ENCODE data around the gene IL15RA. TPM values are rescaled to one million over a fixed set of nuclear protein-coding genes. Genes with fewer than 3 reads are reported as not detected.

The IL15RA gene
- total and polyA plus RNA-seq, 4 donors = 0.81 to 2.1 (median 0.87) TPM

- Histone ChIP-seq H3K36me3 (ENCODE audit: control insufficient read depth, insufficient read depth, low read length) (peaks cover 25% of the 10 kb centered on the region), H3K4me1 (ENCODE audit: control insufficient read depth, insufficient read depth, low read length) (no peaks in the 10 kb centered on the region), H3K9me3 (ENCODE audit: control insufficient read depth, insufficient read depth, low read length) (no peaks in the 10 kb centered on the region), H3K27ac (ENCODE audit: low read depth, low read length) (no peak overlapping the region), H3K27me3 (ENCODE audit: control insufficient read depth, insufficient read depth, low read length) (no peaks in the 10 kb centered on the region), H3K4me3 (ENCODE audit: low read depth, low read length) (no peak overlapping the region)
- WGBS (ENCODE audit: insufficient coverage) = 100% methylated on average over 1 of the region's 4 CpGs
- DNase-seq (ENCODE audit: low read depth in 4 of 6, low spot score in 6 of 6) = no peak
Measured at GRCh38 chr10:5904227-5904626, 73.1 kb downstream of the IL15RA start.

DNA sequence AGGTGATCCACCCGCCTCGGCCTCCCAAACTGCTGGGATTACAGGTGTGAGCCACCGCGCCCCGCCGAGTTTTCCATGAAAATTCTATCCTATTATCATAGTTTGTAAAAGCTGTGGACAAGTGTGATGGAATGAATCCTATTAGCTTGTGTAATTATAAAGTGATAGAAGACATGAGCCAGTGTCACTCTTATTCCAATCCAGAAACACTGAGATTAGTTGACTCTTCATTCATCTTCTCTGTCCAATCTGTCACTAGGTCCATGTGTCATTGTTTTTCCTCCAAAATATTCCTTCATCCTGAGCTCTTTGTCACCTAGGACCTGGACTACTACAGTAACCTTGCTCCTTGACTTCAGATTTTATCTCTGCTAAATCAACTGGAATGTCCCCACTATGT lies 73.8 kb downstream of the IL15RA start:
- 100% methylated on average over 1 of the region's 6 CpGs for WGBS (ENCODE audit: insufficient coverage)
- Histone ChIP-seq H3K9me3 (ENCODE audit: control insufficient read depth, insufficient read depth, low read length) (no peaks in the 10 kb centered on the region), H3K4me1 (ENCODE audit: control insufficient read depth, insufficient read depth, low read length) (no peaks in the 10 kb centered on the region), H3K4me3 (ENCODE audit: low read depth, low read length) (no peak overlapping the region), H3K27ac (ENCODE audit: low read depth, low read length) (no peak overlapping the region), H3K27me3 (ENCODE audit: control insufficient read depth, insufficient read depth, low read length) (no peaks in the 10 kb centered on the region), H3K36me3 (ENCODE audit: control insufficient read depth, insufficient read depth, low read length) (peaks cover 19% of the 10 kb centered on the region)
- no peak for DNase-seq (ENCODE audit: low read depth in 4 of 6, low spot score in 6 of 6)

DNA sequence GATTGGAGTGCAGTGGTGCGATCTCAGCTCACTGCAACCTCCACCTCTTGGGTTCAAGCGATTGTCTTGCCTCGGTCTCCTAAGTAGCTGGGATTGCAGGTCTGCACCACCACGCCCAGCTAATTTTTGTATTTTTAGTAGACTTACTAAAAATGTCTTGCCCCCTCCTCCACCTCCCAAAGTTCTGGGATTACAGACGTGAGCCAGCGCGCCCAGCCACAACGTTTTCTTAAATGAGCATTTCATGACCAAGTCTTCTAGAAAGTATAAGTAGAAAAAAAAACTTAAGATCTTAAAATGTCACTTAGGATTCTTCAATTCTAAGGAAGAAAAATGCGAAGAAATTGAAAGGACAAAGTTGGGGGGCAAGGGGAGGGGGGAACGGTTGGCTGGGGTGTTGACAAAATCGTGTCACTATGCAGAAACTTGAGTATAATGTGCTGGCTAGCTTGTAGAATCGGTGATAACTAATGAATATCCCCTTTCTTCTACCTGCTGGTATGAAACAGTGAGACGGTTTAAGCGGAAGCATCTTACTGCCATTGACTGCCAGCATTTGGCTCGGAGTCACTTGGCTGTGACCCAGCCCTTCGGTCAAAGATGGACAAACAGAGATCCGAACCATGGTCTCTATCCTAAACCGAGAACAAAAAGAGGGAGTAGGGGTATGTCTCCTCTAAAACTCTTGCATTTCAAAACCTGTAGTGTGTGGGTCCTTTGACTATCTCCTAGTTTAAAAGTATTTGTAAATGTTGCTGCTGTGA lies 74.7 kb downstream of the IL15RA start:
- Histone ChIP-seq H3K4me1 (ENCODE audit: control insufficient read depth, insufficient read depth, low read length) (no peaks in the 10 kb centered on the region), H3K9me3 (ENCODE audit: control insufficient read depth, insufficient read depth, low read length) (peaks cover 2% of the 10 kb centered on the region), H3K27me3 (ENCODE audit: control insufficient read depth, insufficient read depth, low read length) (no peaks in the 10 kb centered on the region), H3K4me3 (ENCODE audit: low read depth, low read length) (no peak overlapping the region), H3K27ac (ENCODE audit: low read depth, low read length) (no peak overlapping the region), H3K36me3 (ENCODE audit: control insufficient read depth, insufficient read depth, low read length) (peaks cover 21% of the 10 kb centered on the region)
- DNase-seq (ENCODE audit: low read depth in 4 of 6, low spot score in 6 of 6) = peak in 2 of 6 donors; percentile 7 to 13
- WGBS (ENCODE audit: insufficient coverage) = no CpG with 5 or more reads among the region's 18 CpGs

Small RNA genes lying within 50 kb of the gene (small RNA-seq; reads per million reads assigned to genes)
- not detected for gene RF00397 (ENCODE audit: low replicate concordance)

Other genes with a start within 250 kb of the IL15RA start
- gene GDI2, start 164.1 kb downstream of the IL15RA start, total RNA-seq = 100 to 1,000 TPM; 222 to 339 TPM
- 100 to 1,000 TPM; 186 to 221 TPM for gene GDI2, start 164.1 kb downstream of the IL15RA start, polyA plus RNA-seq (ENCODE audit: insufficient read length in 2 of 2)
- 10 to 100 TPM; 10.1 to 11.5 TPM for gene ANKRD16, start 87.7 kb downstream of the IL15RA start, total RNA-seq
- 10 to 100 TPM; 14.3 to 15.5 TPM for gene ANKRD16, start 87.7 kb downstream of the IL15RA start, polyA plus RNA-seq (ENCODE audit: insufficient read length in 2 of 2)
- gene FBH1, start 87.3 kb downstream of the IL15RA start, total RNA-seq = 10 to 100 TPM; 52.8 to 95.5 TPM
- 10 to 100 TPM; 57.6 to 74.0 TPM for gene FBH1, start 87.3 kb downstream of the IL15RA start, polyA plus RNA-seq (ENCODE audit: insufficient read length in 2 of 2)
- gene IL2RA, start 84.8 kb upstream of the IL15RA start, total RNA-seq = under 1 TPM in 1 of 2 donors, not detected in 1; 0.10 TPM
- gene IL2RA, start 84.8 kb upstream of the IL15RA start, polyA plus RNA-seq (ENCODE audit: insufficient read length in 2 of 2) = not detected
- gene RBM17, start 111.5 kb upstream of the IL15RA start, total RNA-seq = 10 to 100 TPM; 48.2 to 66.1 TPM
- 100 to 1,000 TPM; 127 to 149 TPM for gene RBM17, start 111.5 kb upstream of the IL15RA start, polyA plus RNA-seq (ENCODE audit: insufficient read length in 2 of 2)
- gene PFKFB3, start 225.4 kb upstream of the IL15RA start, total RNA-seq = 10 to 100 TPM; 24.9 to 26.0 TPM
- gene PFKFB3, start 225.4 kb upstream of the IL15RA start, polyA plus RNA-seq (ENCODE audit: insufficient read length in 2 of 2) = 10 to 100 TPM; 52.6 to 54.8 TPM

Data from spinal cord (tissue), 10 donors.